K562 treated with DMSO at 1 percent for 24 hours (cell line): Measurements from ENCODE around the gene LCT. TPM values are rescaled to one million over a fixed set of nuclear protein-coding genes. Genes with fewer than 3 reads are reported as not detected.

Source experiments
- total RNA-seq: library from RNA; unstranded; fragments of 300-600 nt; gene quantifications from 2 replicates; pipeline ENCODE4 v1.2.3, GENCODE V29; 2022; ENCODE audit warnings: low read depth; ENCODE audit not compliant: insufficient read depth

The LCT gene
- total RNA-seq: 0.12 TPM in 1 of 2 replicates, not detected in the other

DNA sequence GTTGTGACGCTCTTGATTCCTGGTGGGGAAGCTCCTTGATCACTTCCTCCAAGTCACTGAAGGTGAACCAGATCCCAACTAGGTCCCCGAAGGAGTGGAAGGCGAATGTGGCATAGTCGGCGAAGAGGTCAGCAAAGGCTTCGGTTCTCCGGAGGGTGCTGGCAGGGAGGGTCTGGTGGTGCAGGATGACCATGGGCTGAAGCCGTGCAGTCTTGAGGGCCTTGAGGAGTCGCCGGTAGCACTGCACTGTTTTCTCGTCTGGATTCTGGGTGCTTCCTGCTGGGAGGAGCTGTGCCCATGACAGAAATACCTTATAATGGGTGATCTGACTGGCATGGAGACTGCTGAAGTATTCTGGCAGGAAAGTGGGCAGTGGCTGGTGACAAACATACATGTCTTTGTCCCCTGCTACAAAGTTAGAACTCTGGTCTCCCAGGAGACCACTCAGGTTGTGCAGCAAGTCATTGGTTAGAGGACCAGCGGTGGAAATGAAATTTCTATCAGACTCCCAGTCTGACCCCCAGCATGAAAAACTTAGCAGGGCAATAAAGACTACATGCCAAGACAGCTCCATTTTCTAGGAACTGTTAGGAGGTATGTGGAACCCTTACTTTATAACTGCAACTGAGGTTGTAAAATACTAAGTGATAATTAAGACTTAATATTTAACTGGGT lies at the start of gene LCT:
Gene LCT, minus strand, starts transcription at position 589 of the 675 bp plus-strand sequence. Its CDS starts 15 bp downstream, at position 574.

DNA sequence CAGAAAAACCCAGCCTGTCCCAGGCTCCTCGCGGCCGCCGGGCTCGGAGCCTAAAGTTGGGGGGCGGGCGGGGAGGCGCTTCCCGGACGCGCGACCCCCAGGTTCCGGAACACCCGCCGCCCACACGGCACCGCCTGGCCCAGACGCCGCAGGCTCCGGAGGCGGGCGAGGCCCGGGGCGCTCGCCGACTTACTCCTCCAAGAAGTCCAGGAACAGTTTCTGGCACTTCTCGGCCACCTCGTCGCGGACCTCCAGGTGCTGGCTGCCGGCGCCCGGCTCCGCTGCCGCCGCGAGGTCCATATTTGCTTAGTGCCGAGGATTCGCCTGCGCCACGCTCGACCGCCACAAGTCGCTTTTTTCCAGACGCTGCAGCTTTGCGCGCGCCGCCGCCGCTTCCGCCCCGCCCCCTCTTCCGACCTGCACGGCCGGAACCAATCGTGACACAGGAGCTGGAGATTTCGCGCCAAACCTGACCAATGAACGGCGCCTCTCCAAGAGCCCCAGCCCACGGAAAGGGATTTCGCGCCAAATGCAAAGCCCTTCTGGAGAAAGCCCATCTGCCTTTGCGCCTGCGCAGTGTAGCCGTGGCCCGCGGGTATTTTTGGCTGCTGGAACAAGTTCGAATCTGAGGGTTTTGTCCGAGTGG lies 39.2 kb upstream of the LCT start, which contains the start of gene MCM6:
Gene MCM6, minus strand, starts transcription at position 378 of the 646 bp plus-strand sequence. Its CDS starts 78 bp downstream, at position 300.

GRCh38 chr2:135741395-135742324 lies 95.3 kb downstream of the LCT start, which contains the start of gene UBXN4:
UBXN4 (plus strand) TSS chr2:135741855; CDS start chr2:135741930, 75 bp downstream.

Other genes starting within 250 kb of the LCT start
- 29.4 and 29.6 TPM in 2 replicates for gene UBXN4, start 95.3 kb downstream of the LCT start, total RNA-seq
- 56.3 and 57.9 TPM in 2 replicates for gene MCM6, start 39.3 kb upstream of the LCT start, total RNA-seq
- 40.0 and 44.6 TPM in 2 replicates for gene DARS1, start 148.4 kb upstream of the LCT start, total RNA-seq